WI38 (cell line): ENCODE measurements around the gene SNX24.

Experiments
- H3K4me3 ChIP-seq: 2 replicates; pipeline ENCODE4 v1.5.1; 2011; ENCODE audit warnings: low read depth, mild to moderate bottlenecking, control low read depth, low read length
- TF ChIP-seq, protein P1 (sequence below): IDR thresholded peaks from 2 replicates; pipeline ENCODE4 v1.5.1; 2012; ENCODE audit warnings: low read depth, mild to moderate bottlenecking, control low read depth, low read length

The SNX24 gene

DNA sequence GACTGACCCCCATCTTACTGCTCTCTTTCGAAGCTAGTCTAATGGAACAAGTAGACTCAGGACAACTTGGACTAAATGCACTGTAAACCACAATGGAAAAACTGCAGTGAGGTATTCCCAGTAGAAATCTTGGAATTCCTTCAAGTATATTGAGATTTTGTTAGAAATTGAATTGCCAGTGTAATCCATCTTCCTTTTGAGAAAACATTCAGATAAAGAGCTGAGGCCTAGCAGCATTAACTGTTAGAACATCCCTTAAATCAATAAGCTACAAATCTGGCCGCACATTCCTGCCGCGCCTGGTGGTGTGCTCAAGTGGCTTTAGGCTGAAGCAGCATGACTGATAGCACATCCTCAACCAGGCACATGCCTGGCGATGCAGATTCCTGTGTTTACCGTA, 161.8 kb downstream of the SNX24 start:
- TF ChIP-seq, protein P1, sequence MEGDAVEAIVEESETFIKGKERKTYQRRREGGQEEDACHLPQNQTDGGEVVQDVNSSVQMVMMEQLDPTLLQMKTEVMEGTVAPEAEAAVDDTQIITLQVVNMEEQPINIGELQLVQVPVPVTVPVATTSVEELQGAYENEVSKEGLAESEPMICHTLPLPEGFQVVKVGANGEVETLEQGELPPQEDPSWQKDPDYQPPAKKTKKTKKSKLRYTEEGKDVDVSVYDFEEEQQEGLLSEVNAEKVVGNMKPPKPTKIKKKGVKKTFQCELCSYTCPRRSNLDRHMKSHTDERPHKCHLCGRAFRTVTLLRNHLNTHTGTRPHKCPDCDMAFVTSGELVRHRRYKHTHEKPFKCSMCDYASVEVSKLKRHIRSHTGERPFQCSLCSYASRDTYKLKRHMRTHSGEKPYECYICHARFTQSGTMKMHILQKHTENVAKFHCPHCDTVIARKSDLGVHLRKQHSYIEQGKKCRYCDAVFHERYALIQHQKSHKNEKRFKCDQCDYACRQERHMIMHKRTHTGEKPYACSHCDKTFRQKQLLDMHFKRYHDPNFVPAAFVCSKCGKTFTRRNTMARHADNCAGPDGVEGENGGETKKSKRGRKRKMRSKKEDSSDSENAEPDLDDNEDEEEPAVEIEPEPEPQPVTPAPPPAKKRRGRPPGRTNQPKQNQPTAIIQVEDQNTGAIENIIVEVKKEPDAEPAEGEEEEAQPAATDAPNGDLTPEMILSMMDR, result no peak
- no peak overlapping the region for H3K4me3 ChIP-seq

DNA sequence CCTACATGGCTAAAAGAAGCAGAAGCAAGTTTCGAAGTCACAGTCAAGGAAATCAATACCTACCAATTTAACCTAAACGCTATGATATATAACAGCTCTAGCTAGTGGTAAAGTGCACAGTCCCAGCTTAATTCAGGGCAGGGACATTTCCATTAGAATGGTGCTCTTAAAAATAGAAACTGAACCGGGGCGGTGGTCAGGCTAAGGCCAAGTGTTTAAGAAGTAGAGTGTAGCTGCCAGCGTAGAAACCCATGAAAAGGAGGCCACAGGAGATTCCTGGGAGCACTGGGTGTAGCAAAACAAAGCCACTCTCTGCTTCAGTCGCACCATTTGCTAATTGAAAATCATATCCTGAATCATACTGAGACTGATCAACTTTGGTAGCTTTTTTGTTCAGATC, 162.3 kb downstream of the SNX24 start:
- H3K4me3 ChIP-seq, result no peak overlapping the region
- TF ChIP-seq, protein P1, result no peak

DNA sequence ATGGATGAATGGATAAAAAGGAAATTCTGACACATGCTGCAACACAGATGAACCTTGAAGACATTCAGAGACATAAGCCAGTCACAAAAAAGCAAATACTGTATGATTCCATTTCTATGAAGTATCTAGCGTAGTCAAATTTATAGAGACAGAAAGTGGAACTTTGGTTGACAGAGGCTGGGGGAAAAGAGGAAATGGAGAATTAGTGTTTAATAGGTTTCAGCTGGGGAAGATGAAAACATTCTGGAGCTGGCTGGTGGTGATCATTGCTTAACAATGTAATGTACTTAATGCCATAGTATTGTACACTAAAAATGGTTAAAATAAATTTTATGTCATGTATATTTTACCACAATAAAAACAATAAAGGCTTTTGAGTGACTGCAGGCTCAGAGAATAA, 166.9 kb downstream of the SNX24 start:
- TF ChIP-seq, protein P1, result no peak
- no peak overlapping the region for H3K4me3 ChIP-seq

DNA sequence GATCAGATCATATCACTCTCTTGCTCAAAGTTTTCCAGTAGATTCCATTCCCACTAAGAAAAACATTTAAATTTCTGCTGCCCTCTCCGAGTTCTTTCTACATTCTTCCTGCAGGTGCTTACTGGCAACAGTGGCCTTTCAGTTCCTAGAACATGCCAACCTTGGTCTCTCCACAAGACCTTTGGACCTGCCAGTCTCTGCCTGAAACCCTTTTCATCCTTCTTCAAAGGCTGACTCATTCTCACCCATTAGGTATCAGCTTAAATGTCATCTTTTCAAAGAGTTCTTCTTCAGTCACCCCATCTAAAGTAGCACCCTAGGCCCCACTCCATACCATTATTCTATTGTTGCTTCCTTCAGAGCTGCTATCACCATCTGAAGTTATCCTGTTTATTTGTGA, 169.3 kb downstream of the SNX24 start:
- H3K4me3 ChIP-seq, result no peak overlapping the region
- TF ChIP-seq, protein P1, result no peak

DNA sequence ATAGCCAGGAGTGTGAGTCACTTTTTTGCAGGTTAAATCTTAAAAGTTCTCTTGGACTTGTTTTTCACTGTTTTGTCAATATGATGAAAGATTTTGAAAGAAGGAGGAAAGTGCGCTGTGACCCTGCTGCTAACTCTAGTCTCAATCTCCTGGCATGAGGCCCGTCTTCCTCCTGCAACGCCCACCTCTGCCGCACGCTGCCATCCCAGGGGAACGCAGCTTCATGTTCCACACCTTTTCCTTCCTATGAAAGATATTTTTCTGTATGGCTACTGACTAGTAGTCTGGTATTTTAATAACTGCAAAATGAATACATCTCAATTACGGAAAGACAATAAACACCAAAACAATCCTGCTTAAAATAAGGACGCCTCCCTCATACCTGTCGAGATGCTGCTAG, 182.8 kb downstream of the SNX24 start:
- no peak overlapping the region for H3K4me3 ChIP-seq
- TF ChIP-seq, protein P1, result no peak

DNA sequence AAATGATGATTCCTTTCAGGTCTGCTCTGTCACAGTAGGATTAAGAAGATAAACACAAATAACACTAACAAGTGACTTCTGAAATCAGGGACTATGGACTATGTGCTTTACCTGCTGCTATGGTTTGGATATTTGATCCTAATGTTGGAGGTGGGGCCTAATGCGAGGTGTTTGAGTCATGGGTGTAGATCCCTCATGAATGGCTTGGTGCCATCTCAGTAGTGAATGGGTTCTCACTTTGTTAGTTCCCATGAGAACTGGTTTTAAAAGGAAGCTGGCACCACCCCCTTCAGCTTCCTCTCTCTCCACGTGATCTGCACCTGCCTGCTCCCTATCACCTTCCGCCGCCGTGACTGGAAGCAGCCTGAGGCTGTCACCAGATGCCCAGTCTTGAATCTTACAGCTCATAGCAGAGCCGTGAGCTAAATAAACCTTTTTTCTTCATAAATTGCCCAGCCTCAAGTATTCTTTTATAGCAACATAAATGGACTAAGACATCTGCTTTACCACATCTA, 187.8 kb downstream of the SNX24 start:
- no peak overlapping the region for H3K4me3 ChIP-seq
- TF ChIP-seq, protein P1, result no peak

DNA sequence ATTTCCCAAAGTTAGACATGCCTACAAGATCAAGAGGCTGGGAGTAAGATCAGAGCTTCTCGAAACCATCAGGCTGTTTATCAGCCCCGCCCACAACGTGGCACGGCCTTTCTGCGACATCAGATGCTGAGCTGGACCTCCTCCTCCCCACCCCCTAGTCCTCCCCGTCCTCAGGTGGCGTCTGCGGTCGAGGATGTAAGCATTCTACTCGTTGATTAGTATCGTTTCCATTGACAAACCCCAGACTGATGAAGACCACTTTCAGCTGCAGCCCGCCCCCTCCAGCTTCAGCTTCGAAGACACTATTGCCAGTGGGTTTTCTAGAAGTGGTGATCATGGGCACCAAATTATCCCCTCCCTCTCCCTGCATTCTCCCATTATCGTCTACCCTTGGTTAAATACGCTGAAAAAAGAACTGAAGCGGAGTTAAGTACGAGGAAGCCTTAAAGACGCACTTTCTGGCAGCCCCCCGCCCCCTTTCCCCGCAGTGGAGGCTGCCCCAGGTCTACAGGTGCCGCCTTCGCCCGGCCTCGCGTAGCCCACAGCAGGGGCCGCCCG, 190.0 kb downstream of the SNX24 start:
- TF ChIP-seq, protein P1, result no peak
- H3K4me3 ChIP-seq, result peak overlapping the region; percentile 83
